CD4-positive, alpha-beta T cell (primary cell): ENCODE results near the gene PLEKHH2. TPM values are rescaled to one million over a fixed set of nuclear protein-coding genes. Genes with fewer than 3 reads are reported as not detected.
"Not testable (repeated sequence)": the region's sequence is repeated elsewhere in the genome, so short reads cannot be mapped to it uniquely, and the experiment has no call there.

ENCODE experiments used
- ATAC-seq: fragments of 200-7000 bp; cut with Tn5 transposase; one replicate; pipeline ENCODE4 v1.10.0; 2022; ENCODE audit warnings: mild to moderate bottlenecking; ENCODE audit not compliant: poor library complexity
- CTCF ChIA-PET: fragments of 350-600 bp; sonication (Branson Sonifier 250); formaldehyde crosslinking; loops from one replicate; lab custom pipeline; 2021; ENCODE audit warnings: antibody characterized with exemption, inconsistent platforms; lab: Charles Lee
- POLR2A ChIA-PET: fragments of 350-600 bp; sonication (Branson Sonifier 250); formaldehyde crosslinking; loops from one replicate; lab custom pipeline; 2021; ENCODE audit warnings: antibody characterized with exemption, inconsistent platforms; lab: Charles Lee
- DNase-seq, 14 experiments: peaks; one replicate each; pipeline ENCODE4 v3.0.0-alpha.2; 2013 to 2020; ENCODE audit warnings: mixed read lengths in 2 of 14
- H3K27ac ChIP-seq, 2 donors: one replicate each; pipeline versions ENCODE4 v1.5.1 to v1.7.0; 2013; ENCODE audit warnings: low read length in 2 of 2, low read depth in 1 of 2, mild to moderate bottlenecking in 1 of 2
- H3K27me3 ChIP-seq, 2 experiments: 1 replicate in 1 of 2; 2 replicates in 1 of 2; pipeline versions ENCODE4 v1.6.1 to v1.7.0; 2013; ENCODE audit warnings: low read length in 2 of 2, control low read depth in 1 of 2, mild to moderate bottlenecking in 1 of 2, moderate library complexity in 1 of 2; ENCODE audit not compliant: insufficient read depth in 2 of 2, control insufficient read depth in 1 of 2
- H3K36me3 ChIP-seq: one replicate; pipeline ENCODE4 v1.6.1; 2013; ENCODE audit warnings: low read length, control low read depth; ENCODE audit not compliant: insufficient read depth
- H3K4me1 ChIP-seq: one replicate; pipeline ENCODE4 v1.6.1; 2013; ENCODE audit warnings: low read length, control low read depth; ENCODE audit not compliant: insufficient read depth
- H3K4me3 ChIP-seq: one replicate; pipeline ENCODE4 v1.5.1; 2013; ENCODE audit warnings: mild to moderate bottlenecking, low read length, moderate library complexity
- H3K9me3 ChIP-seq, 2 experiments: 1 replicate in 1 of 2; 2 replicates in 1 of 2; pipeline versions ENCODE4 v1.6.1 to v1.7.0; 2013; ENCODE audit warnings: low read length in 2 of 2, mild to moderate bottlenecking in 2 of 2, control low read depth in 1 of 2, moderate library complexity in 1 of 2; ENCODE audit not compliant: control insufficient read depth in 1 of 2, insufficient read depth in 1 of 2
- H3K27ac Mint-ChIP-seq: one replicate; pipeline ENCODE4 v1.8.0; 2020; ENCODE audit warnings: mixed read lengths
- H3K27me3 Mint-ChIP-seq: one replicate; pipeline ENCODE4 v1.8.0; 2021; ENCODE audit warnings: mixed read lengths
- H3K36me3 Mint-ChIP-seq: one replicate; pipeline ENCODE4 v1.8.0; 2021; ENCODE audit warnings: low read depth, mixed read lengths
- H3K4me1 Mint-ChIP-seq: one replicate; pipeline ENCODE4 v1.8.0; 2021; ENCODE audit warnings: low read depth, mixed read lengths
- H3K4me3 Mint-ChIP-seq: one replicate; pipeline ENCODE4 v1.8.0; 2020; ENCODE audit warnings: mild to moderate bottlenecking, mixed read lengths
- H3K9me3 Mint-ChIP-seq: one replicate; pipeline ENCODE4 v1.8.0; 2020; ENCODE audit warnings: mixed read lengths
- CTCF ChIP-seq: fragments of 200-600 bp; IDR thresholded peaks from one replicate; pipeline ENCODE4 v1.8.0; 2022; ENCODE audit warnings: antibody characterized with exemption, mild to moderate bottlenecking
- intact Hi-C, 2 experiments: fragments of 100-400 bp; cut with DNase I in 1 of 2; cut with micrococcal nuclease in 1 of 2; formaldehyde crosslinking; loops; one replicate each; pipeline versions ENCODE4 v1.15.1 to v1.9.0; 2023 to 2025; cut with DNase I, micrococcal nuclease
- total RNA-seq, 174 experiments: library from RNA in 2 of 174; stranded (reverse) in 2 of 174; gene quantifications; one replicate each; pipeline ENCODE4 v1.2.3 and lab custom pipeline; 2021 to 2026

Gene PLEKHH2
- total RNA-seq, 2 experiments from 2014 or later = 1.6 to 2.7 TPM

GRCh38 chr2:43685357-43685756 lies 48.3 kb downstream of the PLEKHH2 start:
- no peaks in the 10 kb centered on the region for H3K36me3 ChIP-seq
- H3K4me1 ChIP-seq = no peaks in the 10 kb centered on the region
- intact Hi-C loops = no loop called here
- DNase-seq = no peak
- H3K4me1 Mint-ChIP-seq = no peaks in the 10 kb centered on the region
- no peaks in the 10 kb centered on the region for H3K9me3 Mint-ChIP-seq
- no peak overlapping the region for H3K27ac Mint-ChIP-seq
- H3K36me3 Mint-ChIP-seq = no peaks in the 10 kb centered on the region
- H3K27me3 Mint-ChIP-seq = peaks cover 17% of the 10 kb centered on the region
- no peak for ATAC-seq
- no peak overlapping the region for H3K27ac ChIP-seq
- H3K4me3 Mint-ChIP-seq = no peak overlapping the region
- CTCF ChIA-PET = no interaction called here
- no peaks in the 10 kb centered on the region for H3K27me3 ChIP-seq
- POLR2A ChIA-PET = no interaction called here
- no peaks in the 10 kb centered on the region for H3K9me3 ChIP-seq
- no peak overlapping the region for H3K4me3 ChIP-seq
- no peak for TF ChIP-seq CTCF

- Histone ChIP-seq H3K36me3 (no peaks in the 10 kb centered on the region), H3K9me3 (no peaks in the 10 kb centered on the region), H3K4me3 (no peak overlapping the region), H3K27ac (no peak overlapping the region), H3K4me1 (no peaks in the 10 kb centered on the region), H3K27me3 (peaks cover 0 to 3% of the 10 kb centered on the region in 2 experiments)
- no peak overlapping the region for H3K27ac Mint-ChIP-seq
- H3K27me3 Mint-ChIP-seq = peaks cover 32% of the 10 kb centered on the region
- ATAC-seq (no peak), DNase-seq (no peak)
- H3K4me3 Mint-ChIP-seq = no peak overlapping the region
- H3K9me3 Mint-ChIP-seq = no peaks in the 10 kb centered on the region
- CTCF ChIA-PET = no interaction called here
- no peaks in the 10 kb centered on the region for H3K4me1 Mint-ChIP-seq
- POLR2A ChIA-PET = no interaction called here
- no peak for TF ChIP-seq CTCF
- H3K36me3 Mint-ChIP-seq = no peaks in the 10 kb centered on the region
- intact Hi-C loops = no loop called here
Observed at GRCh38 chr2:43689999-43690398, 52.9 kb downstream of the PLEKHH2 start.

- intact Hi-C loops = no loop called here
- H3K4me1 ChIP-seq = no peaks in the 10 kb centered on the region
- ATAC-seq (no peak), DNase-seq (no peak)
- H3K4me3 ChIP-seq = no peak overlapping the region
- TF ChIP-seq CTCF = no peak
- POLR2A ChIA-PET = no interaction called here
- H3K27me3 ChIP-seq = peaks cover 0 to 3% of the 10 kb centered on the region in 2 experiments
- CTCF ChIA-PET = no interaction called here
- Mint-ChIP-seq H3K27me3 (peaks cover 39% of the 10 kb centered on the region), H3K36me3 (no peaks in the 10 kb centered on the region), H3K27ac (no peak overlapping the region), H3K4me3 (no peak overlapping the region), H3K4me1 (no peaks in the 10 kb centered on the region), H3K9me3 (no peaks in the 10 kb centered on the region)
- no peaks in the 10 kb centered on the region for H3K9me3 ChIP-seq
- no peaks in the 10 kb centered on the region for H3K36me3 ChIP-seq
- no peak overlapping the region for H3K27ac ChIP-seq
Observed at GRCh38 chr2:43692428-43692994, 55.5 kb downstream of the PLEKHH2 start.

GRCh38 chr2:43698140-43698539 lies 61.1 kb downstream of the PLEKHH2 start:
- ATAC-seq, H3K4me1 Mint-ChIP-seq, H3K36me3 Mint-ChIP-seq, H3K9me3 ChIP-seq, H3K36me3 ChIP-seq, DNase-seq, H3K27ac ChIP-seq, CTCF ChIA-PET, H3K27ac Mint-ChIP-seq, H3K27me3 ChIP-seq, H3K4me3 Mint-ChIP-seq, intact Hi-C loops, H3K4me3 ChIP-seq, H3K9me3 Mint-ChIP-seq, H3K4me1 ChIP-seq: not testable (repeated sequence)
- POLR2A ChIA-PET = interaction anchor here (0.6 kb wide), 1 partner anchor 1347 kb away, joined by 3 read pairs; no protein-coding TSS in a partner anchor
- H3K27me3 Mint-ChIP-seq = peaks cover 14% of the 10 kb centered on the region
